B cell (primary cell): Measurements from ENCODE around the gene UBE2J1.

Source experiments
- EZH2 ChIP-seq: IDR thresholded peaks from 2 replicates; pipeline ENCODE4 v1.6.1; 2012; ENCODE audit warnings: borderline replicate concordance, low read depth, mild to moderate bottlenecking, moderate library complexity, low read length; ENCODE audit not compliant: insufficient read depth, poor library complexity, severe bottlenecking
- TF ChIP-seq, protein P1 (sequence below): fragments of 200-600 bp; IDR thresholded peaks from one replicate; pipeline ENCODE4 v1.8.0; 2022; ENCODE audit warnings: antibody characterized with exemption, mild to moderate bottlenecking

- TF ChIP-seq, protein P1, sequence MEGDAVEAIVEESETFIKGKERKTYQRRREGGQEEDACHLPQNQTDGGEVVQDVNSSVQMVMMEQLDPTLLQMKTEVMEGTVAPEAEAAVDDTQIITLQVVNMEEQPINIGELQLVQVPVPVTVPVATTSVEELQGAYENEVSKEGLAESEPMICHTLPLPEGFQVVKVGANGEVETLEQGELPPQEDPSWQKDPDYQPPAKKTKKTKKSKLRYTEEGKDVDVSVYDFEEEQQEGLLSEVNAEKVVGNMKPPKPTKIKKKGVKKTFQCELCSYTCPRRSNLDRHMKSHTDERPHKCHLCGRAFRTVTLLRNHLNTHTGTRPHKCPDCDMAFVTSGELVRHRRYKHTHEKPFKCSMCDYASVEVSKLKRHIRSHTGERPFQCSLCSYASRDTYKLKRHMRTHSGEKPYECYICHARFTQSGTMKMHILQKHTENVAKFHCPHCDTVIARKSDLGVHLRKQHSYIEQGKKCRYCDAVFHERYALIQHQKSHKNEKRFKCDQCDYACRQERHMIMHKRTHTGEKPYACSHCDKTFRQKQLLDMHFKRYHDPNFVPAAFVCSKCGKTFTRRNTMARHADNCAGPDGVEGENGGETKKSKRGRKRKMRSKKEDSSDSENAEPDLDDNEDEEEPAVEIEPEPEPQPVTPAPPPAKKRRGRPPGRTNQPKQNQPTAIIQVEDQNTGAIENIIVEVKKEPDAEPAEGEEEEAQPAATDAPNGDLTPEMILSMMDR: no peak
- no peak for TF ChIP-seq EZH2
Observed at GRCh38 chr6:89282749-89283148, 69.8 kb downstream of the UBE2J1 start.
